Measurements from ENCODE around the gene WNK4.
"Not testable (repeated sequence)": the region's sequence is repeated elsewhere in the genome, so short reads cannot be mapped to it uniquely, and the experiment has no call there.

Gene WNK4

DNA sequence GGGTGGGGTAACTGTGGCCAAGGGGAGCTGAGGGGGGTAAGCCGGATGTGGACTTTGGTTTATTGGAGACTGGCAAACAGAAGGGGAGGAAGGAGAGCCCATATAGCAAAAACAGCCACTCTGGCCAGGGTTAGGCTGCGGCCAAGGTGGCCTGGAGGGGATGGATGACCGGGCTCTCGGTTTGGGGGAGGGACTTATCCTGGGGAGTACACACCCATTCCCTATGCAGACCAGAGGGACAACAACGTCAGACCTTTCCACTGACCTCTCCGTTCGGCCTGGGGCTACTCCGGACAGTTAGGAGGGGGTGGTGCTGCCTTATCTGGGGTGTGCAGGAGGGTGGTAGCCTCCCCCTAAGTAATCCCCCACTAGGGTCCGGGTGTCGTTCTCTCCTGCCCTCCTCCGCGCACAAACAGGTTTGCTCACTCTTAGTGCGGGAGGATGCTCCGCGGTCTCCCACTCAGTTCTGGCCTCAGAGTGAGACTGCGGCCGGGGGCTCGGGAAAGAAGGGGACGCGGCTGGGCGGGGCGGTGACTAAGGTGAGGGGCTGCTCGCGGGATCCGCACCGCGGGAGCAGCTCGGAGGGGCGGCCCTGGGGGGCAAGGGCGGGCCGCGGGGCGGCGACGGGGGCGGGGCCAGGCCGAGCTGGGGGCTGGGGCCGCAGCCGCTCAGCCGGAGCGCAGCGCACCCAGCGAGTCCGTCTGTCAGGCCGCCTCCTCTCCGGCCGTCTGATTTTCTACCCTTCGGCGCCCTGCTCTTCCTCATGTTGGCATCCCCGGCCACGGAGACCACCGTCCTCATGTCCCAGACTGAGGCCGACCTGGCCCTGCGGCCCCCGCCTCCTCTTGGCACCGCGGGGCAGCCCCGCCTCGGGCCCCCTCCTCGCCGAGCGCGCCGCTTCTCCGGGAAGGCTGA is at the start of gene WNK4:
TSS of gene WNK4 (plus strand) at position 675 of the 915 bp plus-strand sequence. CDS start at position 764, 89 bp downstream.
- no peak for DNase-seq

DNA sequence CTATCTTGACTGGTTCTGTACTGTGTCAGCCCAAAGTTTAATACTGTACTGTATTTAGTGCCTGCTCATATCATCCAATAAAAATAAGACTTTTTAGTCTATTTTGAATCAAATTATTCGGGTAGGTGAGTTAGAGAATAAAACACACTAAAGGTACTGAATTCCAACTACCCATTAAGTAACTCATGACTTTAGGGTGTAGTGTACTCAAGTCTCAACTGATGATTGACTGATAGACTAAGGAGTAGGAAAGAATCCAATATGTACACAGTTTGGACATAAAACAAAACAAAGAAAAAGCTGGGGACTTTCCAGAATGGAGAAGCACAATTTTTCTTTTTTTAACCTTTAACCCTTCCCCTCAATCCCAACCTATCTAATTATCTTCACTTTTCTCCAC is 39.7 kb upstream of the WNK4 start:
- DNase-seq, result no peak

DNA sequence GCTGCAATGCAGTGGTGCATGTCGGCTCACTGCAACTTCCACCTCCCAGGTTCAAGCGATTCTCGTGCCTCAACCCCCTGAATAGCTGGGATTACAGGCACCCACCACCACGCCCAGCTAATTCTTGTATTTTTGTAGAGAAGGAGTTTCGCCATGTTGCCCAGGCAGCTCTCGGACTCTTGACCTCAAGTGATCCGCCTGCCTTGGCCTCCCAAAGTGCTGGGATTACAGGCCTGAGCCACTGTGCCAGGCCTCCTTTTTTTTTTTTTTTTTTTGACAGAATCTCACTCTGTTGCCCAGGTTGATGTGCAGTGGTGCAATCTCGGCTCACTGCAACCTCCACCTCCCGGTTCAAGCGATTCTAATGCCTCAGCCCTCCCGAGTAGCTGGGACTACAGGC is 37.5 kb upstream of the WNK4 start:
- DNase-seq, result not testable (repeated sequence)

DNA sequence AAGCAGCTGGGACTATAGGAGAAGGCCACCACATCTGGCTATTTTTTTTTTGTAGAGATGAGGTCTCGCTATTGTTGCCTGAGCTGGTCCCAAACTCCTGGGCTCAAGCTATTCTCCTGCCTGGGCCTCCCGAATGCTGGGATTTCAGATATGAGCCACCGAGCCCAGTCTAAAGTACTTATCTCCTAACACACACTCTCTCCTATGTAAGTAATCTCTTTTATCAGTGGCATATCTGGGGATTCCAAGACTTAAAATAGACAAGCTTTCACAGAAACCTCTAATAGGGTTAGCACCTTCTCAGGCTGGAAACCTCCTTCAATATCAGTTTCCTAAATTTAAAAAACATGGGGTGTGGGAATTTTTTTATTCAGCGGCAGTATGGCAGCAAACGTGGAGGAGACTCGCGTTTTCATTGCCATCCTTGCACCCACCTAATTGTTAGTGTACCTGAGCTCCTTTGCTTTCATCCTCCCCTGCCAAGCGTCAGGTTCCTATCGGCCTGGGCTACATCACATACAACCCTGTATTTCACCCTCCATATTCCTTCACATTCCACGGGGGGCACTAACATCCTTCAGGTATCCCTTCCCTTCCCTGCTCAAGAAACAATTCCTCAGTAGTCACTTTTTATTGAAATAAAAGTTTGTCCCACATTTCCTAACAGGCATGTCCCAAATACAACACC is 36.7 kb upstream of the WNK4 start:
- no peak for DNase-seq

DNA sequence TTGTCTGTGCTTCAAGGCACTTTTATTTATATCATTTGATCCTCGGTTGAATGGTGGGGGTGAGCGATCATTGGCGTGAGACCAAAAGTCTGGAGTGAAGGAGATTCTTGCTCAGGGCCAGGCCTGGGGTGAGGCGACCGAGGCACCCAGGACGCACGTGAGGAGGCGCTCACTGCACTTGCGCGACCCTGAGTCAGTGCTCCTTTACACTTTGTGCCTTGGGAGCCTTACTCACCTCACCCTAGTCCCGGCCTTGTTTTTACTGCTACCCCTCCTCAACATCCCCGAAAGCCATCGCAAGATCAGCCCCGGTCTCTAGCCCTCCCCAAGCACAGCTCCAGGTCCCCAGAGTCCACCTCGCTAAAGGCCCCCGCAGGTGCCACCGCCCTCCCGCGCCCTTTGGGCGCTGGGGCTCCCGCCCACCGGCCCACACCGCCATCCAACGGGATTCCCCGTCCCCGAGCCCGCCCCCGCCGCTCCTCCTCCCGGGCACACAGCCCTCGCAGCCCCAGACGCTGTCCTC is 36.1 kb upstream of the WNK4 start:
- DNase-seq, result no peak

DNA sequence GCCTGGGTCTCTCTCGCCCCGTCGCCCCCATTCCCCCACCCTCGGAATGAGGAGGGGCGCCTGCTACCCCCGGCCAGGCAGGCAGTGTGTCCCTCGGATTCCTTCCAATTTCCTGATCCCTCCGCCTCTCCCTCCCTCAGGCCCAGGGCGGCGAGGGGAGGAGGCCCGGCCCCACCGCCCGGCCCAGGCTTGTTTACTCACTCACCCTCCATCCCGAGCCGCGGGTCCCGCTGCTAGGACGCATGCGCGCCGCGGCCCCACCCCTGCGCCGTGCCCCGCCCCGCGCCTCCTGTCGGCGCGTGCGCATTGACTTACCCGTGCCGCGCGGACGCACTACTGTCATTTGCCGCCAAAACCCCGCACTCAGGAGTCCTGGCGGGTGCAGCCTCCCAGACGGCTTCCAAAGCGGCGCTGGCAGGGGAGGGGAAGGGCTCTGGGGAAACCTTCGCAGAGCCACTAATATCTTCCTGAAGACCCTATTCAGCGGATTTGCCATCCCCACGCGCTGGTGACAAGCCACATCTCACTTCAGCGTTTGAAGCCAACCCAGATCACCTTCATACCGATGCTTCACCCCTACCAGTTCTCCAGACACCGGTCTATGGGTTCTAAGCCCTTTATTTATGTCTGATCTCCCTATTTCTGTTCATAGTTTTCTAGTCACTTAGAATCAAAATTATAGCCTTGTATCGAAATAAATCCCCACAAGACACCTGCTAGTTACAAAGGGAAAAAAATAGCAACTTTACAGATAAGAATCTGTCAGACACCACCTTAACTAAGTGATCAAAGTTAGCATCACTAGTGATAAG is 35.4 kb upstream of the WNK4 start, which contains the start of gene EZH1:
TSS of gene EZH1 (minus strand) at position 235 of the 812 bp plus-strand sequence. CDS start 16,099 bp downstream, outside the sequence.
- DNase-seq, result peak; percentile 97

DNA sequence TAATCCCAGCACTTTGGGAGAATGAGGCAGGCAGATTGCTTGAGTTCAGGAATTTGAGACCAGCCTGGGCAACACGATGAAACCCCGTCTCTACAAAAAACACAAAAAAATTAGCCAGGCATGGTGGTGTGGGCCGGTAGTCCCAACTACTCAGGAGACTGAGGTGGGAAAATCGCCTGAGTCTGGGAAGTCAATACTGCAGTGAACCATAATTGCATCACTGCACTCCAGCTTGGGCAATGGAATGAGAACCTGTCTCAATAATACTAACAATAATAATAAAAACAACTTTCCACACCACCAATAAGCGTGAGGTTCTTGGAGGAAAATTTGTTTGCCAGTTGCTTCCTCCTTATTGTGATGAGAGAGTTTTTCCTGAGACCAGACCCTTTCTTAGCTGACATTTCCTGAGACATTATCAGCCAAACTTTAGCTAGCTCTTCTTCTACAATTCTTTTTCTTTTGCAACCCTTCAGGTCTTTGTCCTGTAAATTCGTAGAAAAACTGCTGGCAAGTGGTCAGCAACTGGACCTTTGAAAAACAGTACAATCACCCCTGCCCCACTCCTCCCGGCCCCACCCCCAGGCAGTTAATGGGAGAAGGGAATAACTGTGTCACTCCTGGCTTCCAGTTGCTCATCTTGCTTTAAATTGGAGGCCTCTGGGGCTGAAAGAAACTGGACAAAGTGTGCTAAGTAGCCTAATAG is 32.1 kb upstream of the WNK4 start:
- no peak for DNase-seq

DNA sequence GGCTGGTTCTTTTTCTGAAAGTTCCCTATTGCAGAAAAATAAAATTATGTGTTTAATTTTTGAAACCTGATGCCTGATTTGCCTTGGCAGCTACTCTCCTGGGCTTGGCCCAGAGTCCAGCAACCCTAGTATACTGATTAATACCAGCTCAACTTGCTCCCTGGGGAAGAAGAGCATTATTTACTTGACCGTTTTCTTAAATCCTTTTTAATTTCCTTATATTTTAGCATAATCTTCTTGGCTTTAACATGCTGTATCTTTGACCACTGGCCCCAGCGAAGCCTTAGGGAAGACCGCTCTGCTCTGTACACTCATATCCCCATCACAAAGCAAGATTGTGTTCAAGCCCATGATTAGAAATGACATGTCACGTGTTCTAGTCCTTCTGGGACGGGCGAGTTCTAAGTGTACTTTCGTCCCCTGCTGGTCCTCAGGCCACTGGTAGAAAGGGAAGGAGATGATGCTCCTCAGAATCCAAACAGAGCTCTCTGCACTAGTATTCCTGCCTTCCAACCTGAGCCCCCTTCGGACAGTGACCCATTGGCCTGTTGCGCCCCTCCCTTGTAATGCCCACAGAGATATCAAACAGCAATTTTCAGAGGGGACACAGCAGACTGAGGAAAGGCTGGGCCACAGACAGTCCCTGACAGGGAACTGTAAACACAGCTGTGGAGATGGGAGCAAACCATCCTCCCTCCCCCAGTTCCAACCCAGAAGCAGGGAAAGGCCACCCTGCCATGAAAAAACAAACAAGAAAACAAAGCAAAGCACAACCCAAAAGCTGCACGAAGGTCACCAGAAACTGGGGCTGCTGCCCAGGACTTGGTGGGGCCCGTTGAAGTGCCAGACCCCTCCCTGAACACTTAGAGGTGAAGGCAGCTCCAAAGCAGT is 31.3 kb upstream of the WNK4 start:
- DNase-seq, result no peak

DNA sequence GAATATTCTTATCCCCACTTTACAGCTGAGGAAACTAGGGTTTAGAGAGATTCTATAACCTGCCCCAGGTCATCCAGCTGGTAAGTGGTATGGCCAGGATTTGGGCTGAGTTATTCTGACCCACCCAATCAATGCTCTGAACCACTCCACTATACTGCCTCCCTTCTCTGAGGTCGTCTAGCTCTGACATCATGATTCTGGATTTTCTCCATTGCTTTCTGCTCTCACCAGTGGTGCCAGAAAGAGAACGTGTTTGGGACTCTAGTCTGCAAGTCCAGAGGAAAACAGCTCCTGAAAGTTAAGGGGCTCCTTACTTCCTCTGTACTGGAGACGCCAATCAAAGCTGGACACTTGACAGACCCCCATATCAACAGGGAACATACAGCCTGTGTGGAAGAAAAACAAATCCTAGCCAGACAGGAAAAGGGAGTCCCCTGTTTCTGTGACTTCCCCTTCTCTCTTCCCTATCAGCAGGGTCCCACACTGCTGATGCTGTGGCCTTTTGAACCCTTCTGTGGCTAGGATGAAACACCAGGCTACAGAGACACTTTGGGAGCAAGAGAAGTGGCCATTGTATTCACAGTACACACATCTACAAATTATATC is 29.6 kb upstream of the WNK4 start:
- no peak for DNase-seq

DNA sequence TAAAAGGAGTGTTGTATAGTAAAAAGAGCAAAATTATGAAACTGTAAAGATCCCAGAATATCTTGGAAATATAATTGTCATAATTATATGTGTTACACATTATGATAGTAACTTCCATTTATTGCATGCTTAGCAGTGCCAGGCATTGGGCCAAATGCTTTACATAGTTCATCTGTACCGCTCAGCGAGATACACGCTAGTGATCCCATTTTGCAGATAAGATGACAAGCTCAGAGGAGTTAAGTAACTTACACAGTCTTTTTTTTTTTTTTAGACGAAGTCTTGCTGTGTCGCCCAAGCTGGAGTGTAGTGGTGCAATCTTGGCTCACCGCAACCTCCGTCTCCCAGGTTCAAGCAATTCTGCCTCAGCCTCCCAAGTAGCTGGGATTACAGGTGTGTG is 28.8 kb upstream of the WNK4 start:
- DNase-seq, result no peak

DNA sequence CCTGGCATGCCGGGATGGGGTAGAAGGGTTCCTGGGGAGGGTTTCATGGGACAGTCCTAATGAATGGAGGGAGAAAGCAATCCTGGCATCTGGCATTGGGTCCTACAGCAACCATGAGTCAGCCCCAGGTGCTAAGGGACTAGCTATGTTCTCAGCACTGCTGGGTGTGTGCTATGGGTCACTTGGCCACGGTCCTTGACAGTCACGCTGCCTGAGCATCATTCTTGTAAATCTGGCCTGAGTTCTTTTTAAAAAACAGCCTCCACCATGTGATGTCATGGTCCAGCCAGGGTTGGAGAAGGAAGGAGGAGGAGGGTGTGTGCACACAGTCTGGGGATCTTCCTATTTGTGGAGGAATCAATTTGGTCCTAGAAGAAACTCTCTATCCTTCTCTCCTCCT is 25.6 kb upstream of the WNK4 start:
- no peak for DNase-seq

DNA sequence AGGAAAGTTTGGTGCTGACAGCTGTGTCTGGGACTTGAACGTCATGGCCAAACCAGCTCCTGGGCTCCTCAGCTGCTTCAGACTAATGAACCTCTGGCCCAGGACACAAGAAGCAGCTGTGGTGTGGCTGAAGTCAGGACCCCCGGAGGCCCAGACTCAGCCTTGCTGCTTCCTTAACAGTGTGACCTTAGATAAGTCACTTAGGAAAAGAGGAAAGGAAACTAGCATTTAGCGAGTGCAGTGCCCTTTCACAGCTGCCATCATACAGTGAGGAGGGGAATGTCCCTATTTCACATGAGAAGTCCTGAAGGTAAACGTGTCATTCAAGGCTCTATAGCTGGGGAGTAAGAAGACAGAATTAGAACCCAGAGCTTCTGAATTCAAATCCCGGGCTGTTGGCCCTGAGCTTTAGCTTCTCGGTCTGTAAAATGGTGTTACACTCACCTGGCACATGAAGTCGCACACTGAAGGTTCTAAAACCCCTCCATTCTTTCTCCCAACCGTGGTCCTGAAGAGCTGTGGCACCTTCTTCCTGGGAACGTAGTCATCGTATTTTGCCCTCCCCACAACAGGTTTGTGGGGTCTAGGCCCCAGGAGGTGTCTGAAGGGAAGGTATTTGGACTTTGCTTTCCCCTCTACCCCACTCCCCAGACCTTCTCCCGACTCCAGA is 20.3 kb upstream of the WNK4 start:
- DNase-seq, result no peak

DNA sequence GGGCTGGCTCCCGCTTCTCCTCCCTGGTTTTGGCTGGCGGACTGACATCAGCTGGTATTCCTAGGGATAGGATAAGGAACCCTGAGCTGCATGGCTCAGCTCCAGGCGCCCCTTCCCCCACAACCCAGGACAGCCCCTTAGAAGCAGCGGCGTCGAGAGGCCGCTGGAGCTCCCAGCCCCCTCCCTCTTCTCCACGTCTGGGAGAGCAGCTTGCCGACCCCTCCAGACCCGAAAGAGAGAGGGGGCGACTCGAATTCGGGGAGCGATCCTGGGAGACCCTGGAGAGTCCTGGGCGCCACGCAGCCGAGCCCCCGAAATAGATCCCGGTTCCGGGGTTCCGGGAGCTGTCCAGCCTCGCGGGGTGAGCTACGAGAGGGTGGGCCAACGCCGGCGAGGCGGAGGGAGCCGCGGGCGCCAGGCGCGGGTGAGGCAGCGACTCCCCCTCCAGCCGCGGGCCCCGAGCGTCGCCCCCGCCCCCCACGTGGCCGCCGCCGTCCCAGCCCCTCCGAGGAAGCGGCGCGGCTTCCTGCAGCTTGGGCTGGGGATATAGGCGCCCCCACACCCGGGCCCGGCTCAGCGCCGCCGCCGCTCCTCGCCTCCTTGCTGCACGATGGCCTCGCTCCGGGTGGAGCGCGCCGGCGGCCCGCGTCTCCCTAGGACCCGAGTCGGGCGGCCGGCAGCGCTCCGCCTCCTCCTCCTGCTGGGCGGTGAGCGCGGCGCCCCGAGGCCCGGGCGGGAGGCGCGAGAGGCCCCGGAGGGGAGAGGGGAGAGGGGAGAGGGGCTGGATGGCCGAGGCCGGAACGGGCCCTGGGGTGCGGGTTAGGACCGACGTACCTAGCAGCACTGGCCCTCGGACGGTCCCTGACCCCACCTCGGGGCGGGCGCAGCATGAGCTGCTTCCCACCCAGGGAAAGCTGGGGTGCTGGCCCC is 19.5 kb upstream of the WNK4 start, which contains the start of gene RAMP2:
TSS of gene RAMP2 (plus strand) at position 576 of the 930 bp plus-strand sequence. CDS start at position 611, 35 bp downstream.
- peak; percentile 65 for DNase-seq

DNA sequence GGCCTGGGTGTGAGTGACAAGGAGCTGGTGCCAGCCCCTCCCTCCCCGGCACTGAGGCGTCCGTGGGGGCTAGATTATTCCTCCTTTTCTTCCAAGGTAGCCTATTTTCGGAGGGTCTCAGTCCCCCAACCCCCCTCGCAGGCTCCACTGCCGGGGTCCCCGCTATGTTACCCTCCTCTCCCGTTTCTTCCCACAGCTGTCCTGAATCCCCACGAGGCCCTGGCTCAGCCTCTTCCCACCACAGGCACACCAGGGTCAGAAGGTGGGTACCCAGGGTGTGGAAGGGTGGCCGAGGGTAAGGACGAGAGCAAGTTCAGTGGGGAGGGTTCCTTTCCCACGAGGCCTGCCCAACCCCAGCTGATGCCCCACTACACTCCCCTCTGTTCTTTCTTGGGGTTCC is 18.8 kb upstream of the WNK4 start:
- no peak for DNase-seq

DNA sequence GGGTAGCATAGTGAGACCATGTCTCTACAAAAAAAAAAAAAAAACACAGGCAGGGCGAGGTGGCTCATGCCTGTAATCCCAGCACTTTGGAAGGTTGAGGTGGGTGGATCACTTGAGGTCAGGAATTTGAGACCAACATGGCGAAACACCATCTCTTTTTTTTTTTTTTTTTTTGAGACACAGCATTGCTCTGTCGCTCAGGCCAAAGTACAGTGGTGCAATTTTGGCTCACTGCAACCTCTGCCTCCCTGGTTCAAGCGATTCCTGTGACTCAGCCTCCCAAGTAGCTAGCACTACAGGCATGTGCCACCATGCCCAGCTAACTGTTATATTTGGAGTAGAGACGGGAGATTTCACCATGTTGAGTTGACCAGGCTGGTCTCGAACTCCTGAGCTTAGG is 14.3 kb upstream of the WNK4 start:
- no peak for DNase-seq

DNA sequence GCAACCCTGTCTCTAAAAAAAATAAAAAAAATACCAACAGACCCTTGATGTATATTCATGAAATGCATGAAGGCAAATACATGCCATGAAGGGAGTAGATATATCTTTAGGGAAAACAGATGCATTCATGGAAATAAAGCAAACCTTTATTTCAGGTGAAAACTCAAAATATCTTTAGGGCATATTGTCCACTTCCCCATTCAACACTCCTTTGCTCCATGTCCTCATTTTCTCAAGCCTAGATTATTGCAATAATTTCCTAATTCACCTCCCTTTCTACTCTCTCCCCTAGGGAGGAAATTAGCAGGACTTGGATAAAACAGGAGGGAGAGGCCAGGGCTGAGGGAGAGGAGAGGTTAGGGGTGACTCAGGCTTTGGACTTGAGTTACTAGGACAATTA is 12.9 kb upstream of the WNK4 start:
- no peak for DNase-seq

DNA sequence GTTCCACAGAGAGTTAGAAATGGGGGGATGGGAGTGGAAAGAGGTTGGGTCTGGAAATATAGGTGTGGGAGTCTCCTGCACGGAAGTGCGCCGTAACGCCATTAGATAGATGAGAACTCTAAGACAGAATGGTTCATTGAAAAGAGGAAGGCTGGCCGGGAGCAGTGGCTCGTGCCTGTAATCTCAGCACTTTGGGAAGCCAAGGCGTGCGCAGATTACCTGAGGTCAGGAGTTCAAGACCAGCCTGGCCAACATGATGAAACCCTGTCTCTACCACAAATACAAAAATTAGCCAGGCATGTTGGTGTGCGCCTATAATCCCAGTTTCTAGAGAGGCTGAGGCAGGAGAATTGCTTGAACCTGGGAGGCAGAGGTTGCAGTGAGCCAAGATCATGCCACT is 12.4 kb upstream of the WNK4 start:
- DNase-seq, result not testable (repeated sequence)

DNA sequence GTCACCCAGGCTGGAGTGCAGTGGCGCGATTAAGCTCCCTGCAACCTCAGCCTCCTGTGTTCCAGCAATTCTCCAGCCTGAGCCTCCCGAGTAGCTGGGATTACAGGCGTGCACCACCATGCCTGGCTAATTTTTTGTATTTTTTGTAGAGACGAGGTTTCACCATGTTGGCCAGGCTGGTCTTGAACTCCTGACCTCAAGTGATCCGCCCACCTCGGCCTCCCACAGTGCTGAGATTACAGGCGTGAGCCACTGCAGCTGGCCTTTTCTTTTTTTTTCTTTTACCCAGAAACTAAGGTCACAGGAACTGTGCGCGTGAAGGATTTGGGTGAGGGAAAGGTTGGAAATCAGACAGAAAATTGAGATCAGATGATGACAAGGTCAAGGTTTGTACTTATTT is 10.4 kb upstream of the WNK4 start:
- DNase-seq, result not testable (repeated sequence)

DNA sequence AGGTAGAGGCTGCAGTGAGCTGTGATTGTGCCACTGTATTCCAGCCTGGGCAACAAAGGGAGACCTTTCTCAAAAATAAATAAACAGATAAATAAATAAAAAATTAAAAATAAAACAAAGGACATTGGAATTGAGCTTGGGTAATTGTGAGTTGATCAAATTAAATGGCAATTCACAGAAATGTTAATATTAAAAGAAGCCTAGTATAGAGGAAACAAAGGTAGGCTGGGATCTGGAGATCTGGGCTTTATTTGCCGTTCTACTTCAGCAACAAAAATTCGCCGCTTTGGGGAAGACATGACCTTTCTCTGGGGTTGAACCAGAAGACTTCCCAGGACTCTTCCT is 7.5 kb upstream of the WNK4 start:
- DNase-seq, result no peak

All from activated CD8-positive, alpha-beta memory T cell treated with anti-CD3 and anti-CD28 coated beads for 24 hours (primary cell).